Measurements from ENCODE around the gene SOST.

DNA sequence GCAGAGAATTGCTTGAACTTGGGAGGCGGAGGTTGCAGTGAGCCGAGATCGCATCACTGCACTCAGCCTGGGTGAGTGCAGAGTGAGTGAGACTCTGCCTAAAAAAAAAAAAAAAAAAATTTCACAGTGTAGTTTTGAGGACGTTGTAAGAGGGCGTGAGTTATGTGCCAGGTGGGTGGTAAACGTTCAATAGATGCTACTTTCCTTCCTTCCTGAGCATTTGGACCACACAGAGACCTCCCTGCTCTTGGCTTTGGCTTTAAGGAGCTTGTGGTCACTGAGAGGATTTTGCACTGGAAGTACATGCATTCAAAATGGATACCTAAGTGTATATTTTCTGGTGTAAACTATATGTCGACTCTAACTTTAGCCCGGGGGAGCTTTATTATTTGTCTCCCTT is 30.5 kb downstream of the SOST start:
- TF ChIP-seq ZNF274 (IDR thresholded peaks at IDR 0.05; ENCODE audit: low read depth, low read length) (no peak), YY1 (IDR thresholded peaks at IDR 0.05; ENCODE audit: insufficient read depth, insufficient read length) (no peak), SUZ12 (IDR thresholded peaks at IDR 0.05; ENCODE audit: extremely low read depth, insufficient read depth, insufficient read length) (no peak)

All from NT2/D1 (cell line).